HFF-Myc (cell line): ENCODE data around the gene PTAFR.

ENCODE experiments used
- DNase-seq: peaks from one replicate; pipeline ENCODE4 v3.0.0-alpha.2; 2011; ENCODE audit warnings: low read depth; ENCODE audit errors: extremely low read depth
- H3K4me3 ChIP-seq: replicated peaks from 2 replicates; pipeline ENCODE4 v1.5.1; 2011; ENCODE audit warnings: low read depth, mild to moderate bottlenecking, control low read depth, low read length
- CTCF ChIP-seq: IDR thresholded peaks from 2 replicates; pipeline ENCODE4 v1.5.1; 2012; ENCODE audit warnings: mild to moderate bottlenecking, low read depth, low read length, control low read depth; ENCODE audit errors: missing control alignments

The PTAFR gene

DNA sequence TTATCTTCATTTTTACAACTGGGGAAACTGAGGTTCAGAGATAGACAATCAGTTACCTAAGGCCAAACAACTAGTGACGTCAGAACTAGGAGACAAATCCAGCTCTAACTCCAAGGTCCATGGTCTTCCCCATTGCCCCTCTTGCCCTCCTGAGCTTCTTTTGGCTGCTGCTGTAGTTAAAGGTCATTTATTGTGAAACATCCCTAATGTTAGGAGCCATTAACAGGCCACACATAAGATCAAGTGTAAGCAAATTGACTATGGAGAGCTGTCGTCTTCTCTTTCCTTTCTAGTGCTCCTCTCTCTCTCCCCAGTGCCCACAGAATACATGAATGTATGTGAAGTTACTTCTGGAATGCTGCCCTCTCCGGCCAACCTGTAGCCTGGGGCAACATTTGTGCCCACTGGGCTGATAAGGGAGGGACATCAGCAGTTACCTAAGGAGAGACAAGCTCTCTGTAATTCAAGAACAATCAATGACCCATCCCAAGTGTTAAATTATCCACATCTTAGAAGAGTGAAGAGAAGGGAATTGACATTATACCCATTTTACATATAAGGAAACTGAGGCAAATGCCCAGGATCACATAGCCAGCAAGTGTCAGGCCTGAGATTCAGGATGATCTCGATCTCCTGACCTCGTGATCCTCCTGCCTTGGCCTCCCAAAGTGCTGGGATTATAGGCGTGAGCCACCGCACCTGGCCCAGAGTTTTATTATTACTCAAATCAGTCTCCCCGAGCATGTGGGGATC, 40.1 kb downstream of the PTAFR start:
- DNase-seq: no peak
- TF ChIP-seq CTCF: no peak
- H3K4me3 ChIP-seq: no peak overlapping the region

DNA sequence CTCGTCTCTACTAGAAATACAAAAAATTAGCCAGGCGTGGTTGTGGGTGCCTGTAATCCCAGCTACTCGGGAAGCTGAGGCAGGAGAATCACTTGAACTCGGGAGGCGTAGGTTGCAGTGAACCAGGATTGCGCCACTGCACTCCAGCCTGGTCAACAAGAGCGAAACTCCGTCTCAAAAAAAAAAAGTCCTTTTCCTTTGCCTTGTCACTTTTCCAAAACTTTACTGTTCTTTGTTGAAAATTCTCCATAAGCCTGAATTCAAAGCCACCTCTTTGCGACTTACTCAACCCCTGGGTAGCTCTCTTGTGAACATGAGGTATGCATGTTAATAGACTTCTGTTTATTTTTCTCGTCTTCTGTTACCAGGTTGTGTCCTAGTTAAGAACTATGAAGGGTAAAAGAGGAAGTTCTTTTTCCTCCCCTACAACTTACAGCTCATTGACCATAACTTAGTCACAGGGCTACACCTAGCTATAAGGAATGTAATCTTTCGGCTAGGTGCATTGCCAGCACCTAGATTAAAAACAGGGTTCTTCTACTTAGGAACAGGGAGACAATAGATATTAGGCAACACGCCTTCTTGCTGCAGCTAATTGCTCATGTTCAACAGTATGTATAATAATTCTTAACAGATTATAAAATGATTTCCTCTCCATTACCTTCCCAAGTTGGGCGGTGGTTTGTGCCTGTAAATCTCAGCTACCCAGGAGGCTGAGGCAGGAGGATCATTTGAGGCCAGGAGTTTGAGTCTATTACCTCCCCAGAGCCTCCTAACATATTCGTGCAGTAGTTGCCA, 40.9 kb downstream of the PTAFR start:
- TF ChIP-seq CTCF: no peak
- no peak overlapping the region for H3K4me3 ChIP-seq
- no peak for DNase-seq

GRCh38 chr1:28134651-28135207, 41.8 kb downstream of the PTAFR start:
- no peak for DNase-seq
- no peak for TF ChIP-seq CTCF
- no peak overlapping the region for H3K4me3 ChIP-seq

GRCh38 chr1:28132171-28133167, 44.0 kb downstream of the PTAFR start:
- no peak for DNase-seq
- no peak for TF ChIP-seq CTCF
- no peak overlapping the region for H3K4me3 ChIP-seq

- DNase-seq: no peak
- H3K4me3 ChIP-seq: no peak overlapping the region
- no peak for TF ChIP-seq CTCF
These were observed 45.6 kb downstream of the PTAFR start for GRCh38 chr1:28130901-28131300.

DNA sequence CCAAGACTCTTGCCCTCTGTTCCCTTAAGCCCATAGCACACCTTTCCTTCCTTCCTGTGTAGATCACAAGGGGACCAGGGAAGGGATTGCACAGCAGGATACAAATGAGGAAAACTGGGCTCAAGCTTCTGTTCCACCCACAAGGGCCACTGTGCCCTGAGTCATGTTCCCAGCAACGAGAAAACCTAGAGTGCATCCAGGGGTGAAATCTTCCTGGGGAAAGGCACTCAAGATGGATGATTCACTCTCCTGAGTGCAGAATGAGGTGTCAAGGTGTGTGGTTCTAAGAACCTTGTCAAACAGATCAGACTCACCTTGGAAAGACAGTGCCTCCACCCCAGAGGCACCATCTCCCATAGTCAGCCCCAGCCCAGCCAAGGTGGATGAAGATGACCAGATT, 47.3 kb downstream of the PTAFR start:
- no peak overlapping the region for H3K4me3 ChIP-seq
- TF ChIP-seq CTCF: no peak
- DNase-seq: no peak
